SK-N-SH treated with all-trans-retinoic acid at 6 μM for 48 hours (cell line): ENCODE measurements around the gene ZNF84.

Experiments used
- ATAC-seq: fragments of 200-7000 bp; cut with Tn5 transposase; 3 replicates; pipeline ENCODE4 v1.9.1; 2020; ENCODE audit warnings: mild to moderate bottlenecking, moderate library complexity
- ARNTL ChIP-seq: fragments of 450-650 bp; formaldehyde crosslinking; IDR thresholded peaks from 2 replicates; pipeline ENCODE4 v1.5.0; 2020; ENCODE audit warnings: low read depth, mild to moderate bottlenecking, moderate library complexity, borderline replicate concordance
- BACH2 ChIP-seq: fragments of 250-450 bp; sonication (Bioruptor Pico); IDR thresholded peaks from 2 replicates; pipeline ENCODE4 v1.9.0; 2021; ENCODE audit warnings: mild to moderate bottlenecking, borderline replicate concordance
- CSRNP3 ChIP-seq: fragments of 250-450 bp; sonication (Bioruptor Pico); IDR thresholded peaks from 2 replicates; pipeline ENCODE4 v1.5.1; 2021; ENCODE audit warnings: mild to moderate bottlenecking, moderate library complexity
- ESRRG ChIP-seq: fragments of 250-450 bp; sonication (Bioruptor Pico); IDR thresholded peaks from 2 replicates; pipeline ENCODE4 v1.6.1; 2021; ENCODE audit warnings: mild to moderate bottlenecking
- GLIS3 ChIP-seq: fragments of 250-450 bp; sonication (Bioruptor Pico); IDR thresholded peaks from 2 replicates; pipeline ENCODE4 v1.5.0; 2020; ENCODE audit warnings: mild to moderate bottlenecking, moderate library complexity
- PATZ1 ChIP-seq: fragments of 250-450 bp; sonication (Bioruptor Pico); IDR thresholded peaks from 2 replicates; pipeline ENCODE4 v1.8.0; 2020; ENCODE audit warnings: mild to moderate bottlenecking, moderate library complexity, borderline replicate concordance
- PPARA ChIP-seq: fragments of 250-450 bp; sonication (Bioruptor Pico); IDR thresholded peaks from 2 replicates; pipeline ENCODE4 v1.5.0; 2020; ENCODE audit warnings: mild to moderate bottlenecking, borderline replicate concordance
- RARB ChIP-seq: fragments of 250-450 bp; sonication (Bioruptor Pico); IDR thresholded peaks from 2 replicates; pipeline ENCODE4 v1.8.0; 2021; ENCODE audit warnings: mild to moderate bottlenecking, moderate library complexity
- SNAI2 ChIP-seq: fragments of 250-450 bp; sonication (Bioruptor Pico); IDR thresholded peaks from 2 replicates; pipeline ENCODE4 v1.5.0; 2020; ENCODE audit warnings: mild to moderate bottlenecking, moderate library complexity
- TCF4 ChIP-seq: fragments of 250-450 bp; sonication (Bioruptor Pico); IDR thresholded peaks from 2 replicates; pipeline ENCODE4 v1.8.0; 2021; ENCODE audit warnings: mild to moderate bottlenecking, moderate library complexity, borderline replicate concordance
- ZFP3 ChIP-seq: fragments of 250-450 bp; sonication (Bioruptor Pico); IDR thresholded peaks from 2 replicates; pipeline ENCODE4 v1.5.0; 2020; ENCODE audit warnings: mild to moderate bottlenecking, moderate library complexity
- ZNF565 ChIP-seq: fragments of 450-650 bp; formaldehyde crosslinking; conservative IDR thresholded peaks from 2 replicates; pipeline ENCODE4 v1.5.0; 2020; ENCODE audit warnings: low read depth, mild to moderate bottlenecking, moderate library complexity
- ZNF70 ChIP-seq: fragments of 450-650 bp; formaldehyde crosslinking; IDR thresholded peaks from 2 replicates; pipeline ENCODE4 v1.5.0; 2020; ENCODE audit warnings: mild to moderate bottlenecking, moderate library complexity
- ZNF8 ChIP-seq: fragments of 450-650 bp; formaldehyde crosslinking; IDR thresholded peaks from 2 replicates; pipeline ENCODE4 v1.5.0; 2020; ENCODE audit warnings: mild to moderate bottlenecking, moderate library complexity
- TF ChIP-seq, protein P1 (sequence below): fragments of 250-450 bp; sonication (Bioruptor Pico); IDR thresholded peaks from 2 replicates; pipeline ENCODE4 v1.8.0; 2021; ENCODE audit warnings: low read depth, mild to moderate bottlenecking, moderate library complexity, borderline replicate concordance
- TF ChIP-seq, protein P2 (sequence below): fragments of 250-450 bp; sonication (Bioruptor Pico); IDR thresholded peaks from 2 replicates; pipeline ENCODE4 v1.5.0; 2020; ENCODE audit warnings: mild to moderate bottlenecking, moderate library complexity

Gene ZNF84

DNA sequence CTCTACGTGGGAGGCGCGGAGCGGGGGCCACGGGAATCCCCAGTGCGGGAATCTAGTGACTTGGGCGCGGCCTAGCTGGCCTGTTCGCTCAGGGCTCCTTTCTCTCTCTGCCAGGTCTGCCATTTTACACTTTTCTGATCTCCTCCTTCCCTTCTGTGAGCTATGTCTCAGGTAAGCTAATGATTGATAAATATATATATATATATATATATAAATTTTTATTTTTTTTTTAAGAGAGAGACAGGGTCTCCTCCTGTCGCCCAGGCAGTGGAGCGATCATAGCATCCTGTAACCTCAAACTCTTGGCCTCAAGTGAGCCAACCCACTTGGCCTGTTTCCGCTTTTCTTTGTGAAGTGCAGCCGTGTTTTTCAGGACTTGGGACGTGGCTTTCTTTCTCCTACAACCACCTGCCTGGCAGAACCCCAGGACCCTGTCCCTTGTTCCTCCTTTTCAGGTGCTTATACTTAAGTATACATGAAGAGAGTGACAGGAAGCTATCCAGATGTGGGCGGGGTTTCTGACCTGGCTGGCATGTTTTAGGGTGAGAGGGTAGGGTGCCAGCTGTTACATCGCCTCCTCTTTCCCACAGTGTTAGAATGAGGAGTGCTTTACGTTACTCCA, 44.0 kb downstream of the ZNF84 start:
- no peak for ATAC-seq
- TF ChIP-seq GLIS3 (CRISPR knock-in tag) = no peak
- no peak for TF ChIP-seq TCF4
- TF ChIP-seq CSRNP3 (CRISPR knock-in tag) = no peak
- TF ChIP-seq BACH2 (CRISPR knock-in tag) = no peak
- TF ChIP-seq, protein P1, sequence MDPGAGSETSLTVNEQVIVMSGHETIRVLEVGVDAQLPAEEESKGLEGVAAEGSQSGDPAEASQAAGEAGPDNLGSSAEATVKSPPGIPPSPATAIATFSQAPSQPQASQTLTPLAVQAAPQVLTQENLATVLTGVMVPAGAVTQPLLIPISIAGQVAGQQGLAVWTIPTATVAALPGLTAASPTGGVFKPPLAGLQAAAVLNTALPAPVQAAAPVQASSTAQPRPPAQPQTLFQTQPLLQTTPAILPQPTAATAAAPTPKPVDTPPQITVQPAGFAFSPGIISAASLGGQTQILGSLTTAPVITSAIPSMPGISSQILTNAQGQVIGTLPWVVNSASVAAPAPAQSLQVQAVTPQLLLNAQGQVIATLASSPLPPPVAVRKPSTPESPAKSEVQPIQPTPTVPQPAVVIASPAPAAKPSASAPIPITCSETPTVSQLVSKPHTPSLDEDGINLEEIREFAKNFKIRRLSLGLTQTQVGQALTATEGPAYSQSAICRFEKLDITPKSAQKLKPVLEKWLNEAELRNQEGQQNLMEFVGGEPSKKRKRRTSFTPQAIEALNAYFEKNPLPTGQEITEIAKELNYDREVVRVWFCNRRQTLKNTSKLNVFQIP = no peak
- TF ChIP-seq ARNTL (CRISPR knock-in tag) = no peak
- no peak for TF ChIP-seq ESRRG
- no peak for TF ChIP-seq ZNF565
- no peak for TF ChIP-seq SNAI2 (CRISPR knock-in tag)
- no peak for TF ChIP-seq ZFP3 (CRISPR knock-in tag)
- TF ChIP-seq PPARA (CRISPR knock-in tag) = no peak
- TF ChIP-seq, protein P2, sequence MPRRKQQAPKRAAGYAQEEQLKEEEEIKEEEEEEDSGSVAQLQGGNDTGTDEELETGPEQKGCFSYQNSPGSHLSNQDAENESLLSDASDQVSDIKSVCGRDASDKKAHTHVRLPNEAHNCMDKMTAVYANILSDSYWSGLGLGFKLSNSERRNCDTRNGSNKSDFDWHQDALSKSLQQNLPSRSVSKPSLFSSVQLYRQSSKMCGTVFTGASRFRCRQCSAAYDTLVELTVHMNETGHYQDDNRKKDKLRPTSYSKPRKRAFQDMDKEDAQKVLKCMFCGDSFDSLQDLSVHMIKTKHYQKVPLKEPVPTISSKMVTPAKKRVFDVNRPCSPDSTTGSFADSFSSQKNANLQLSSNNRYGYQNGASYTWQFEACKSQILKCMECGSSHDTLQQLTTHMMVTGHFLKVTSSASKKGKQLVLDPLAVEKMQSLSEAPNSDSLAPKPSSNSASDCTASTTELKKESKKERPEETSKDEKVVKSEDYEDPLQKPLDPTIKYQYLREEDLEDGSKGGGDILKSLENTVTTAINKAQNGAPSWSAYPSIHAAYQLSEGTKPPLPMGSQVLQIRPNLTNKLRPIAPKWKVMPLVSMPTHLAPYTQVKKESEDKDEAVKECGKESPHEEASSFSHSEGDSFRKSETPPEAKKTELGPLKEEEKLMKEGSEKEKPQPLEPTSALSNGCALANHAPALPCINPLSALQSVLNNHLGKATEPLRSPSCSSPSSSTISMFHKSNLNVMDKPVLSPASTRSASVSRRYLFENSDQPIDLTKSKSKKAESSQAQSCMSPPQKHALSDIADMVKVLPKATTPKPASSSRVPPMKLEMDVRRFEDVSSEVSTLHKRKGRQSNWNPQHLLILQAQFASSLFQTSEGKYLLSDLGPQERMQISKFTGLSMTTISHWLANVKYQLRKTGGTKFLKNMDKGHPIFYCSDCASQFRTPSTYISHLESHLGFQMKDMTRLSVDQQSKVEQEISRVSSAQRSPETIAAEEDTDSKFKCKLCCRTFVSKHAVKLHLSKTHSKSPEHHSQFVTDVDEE = no peak
- TF ChIP-seq ZNF8 (CRISPR knock-in tag) = no peak
- TF ChIP-seq PATZ1 (CRISPR knock-in tag) = no peak; the same call in 1 of the 2 replicates

- no peak for ATAC-seq
- TF ChIP-seq, protein P1 = no peak
- TF ChIP-seq TCF4 (no peak), SNAI2 (CRISPR knock-in tag) (no peak), ESRRG (no peak), CSRNP3 (CRISPR knock-in tag) (no peak), ZNF70 (CRISPR knock-in tag) (no peak)
Measured at GRCh38 chr12:133083345-133083744, 46.0 kb downstream of the ZNF84 start.

DNA sequence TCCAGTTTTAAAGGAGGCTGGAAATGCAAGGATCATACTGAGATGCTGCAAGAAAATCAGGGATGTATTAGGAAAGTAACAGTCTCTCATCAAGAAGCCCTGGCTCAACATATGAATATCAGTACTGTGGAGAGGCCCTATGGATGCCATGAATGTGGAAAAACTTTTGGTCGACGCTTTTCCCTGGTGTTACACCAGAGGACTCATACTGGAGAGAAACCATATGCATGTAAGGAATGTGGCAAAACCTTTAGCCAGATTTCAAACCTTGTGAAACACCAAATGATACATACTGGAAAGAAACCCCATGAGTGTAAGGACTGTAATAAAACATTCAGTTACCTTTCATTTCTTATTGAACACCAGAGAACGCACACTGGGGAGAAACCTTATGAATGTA, 68.3 kb downstream of the ZNF84 start:
- TF ChIP-seq CSRNP3 (CRISPR knock-in tag) (no peak), ARNTL (CRISPR knock-in tag) (no peak), RARB (CRISPR knock-in tag) (no peak)
- TF ChIP-seq, protein P2 = no peak
- no peak for ATAC-seq
